HG02840 (cell line): Measurements from ENCODE around the gene AP3D1.
A peak's percentile ranks its signal among the peaks of the same experiment; 100 is the strongest.

Experiments used
- ATAC-seq: cut with Tn5 transposase; IDR thresholded peaks from one replicate; pipeline ENCODE4 v1.9.1; 2021; ENCODE audit warnings: mild to moderate bottlenecking, moderate library complexity, moderate number of reproducible peaks; ENCODE audit not compliant: unreplicated experiment, low FRiP score

AP3D1 gene

GRCh38 chr19:2113439-2114211 lies 37.7 kb downstream of the AP3D1 start:
- ATAC-seq: no peak

- no peak for ATAC-seq
Measured at GRCh38 chr19:2112516-2113320, 38.6 kb downstream of the AP3D1 start.

GRCh38 chr19:2111886-2112285 lies 39.5 kb downstream of the AP3D1 start:
- no peak for ATAC-seq

- ATAC-seq: no peak
Measured at GRCh38 chr19:2111425-2111824, 39.9 kb downstream of the AP3D1 start.

- ATAC-seq: no peak
Measured at GRCh38 chr19:2110822-2111221, 40.5 kb downstream of the AP3D1 start.

- ATAC-seq: no peak
Measured at GRCh38 chr19:2109046-2109864, 42.1 kb downstream of the AP3D1 start.

GRCh38 chr19:2108251-2109016 lies 42.9 kb downstream of the AP3D1 start:
- no peak for ATAC-seq

GRCh38 chr19:2103045-2103707 lies 48.2 kb downstream of the AP3D1 start:
- no peak for ATAC-seq

GRCh38 chr19:2101417-2102335 lies 49.7 kb downstream of the AP3D1 start:
- ATAC-seq: no peak

- ATAC-seq: no peak
Measured at GRCh38 chr19:2100719-2101061, 50.7 kb downstream of the AP3D1 start.

- no peak for ATAC-seq
Measured at GRCh38 chr19:2099937-2100718, 51.2 kb downstream of the AP3D1 start.

- ATAC-seq: no peak
Measured at GRCh38 chr19:2099054-2099501, 52.3 kb downstream of the AP3D1 start.

- no peak for ATAC-seq
Measured at GRCh38 chr19:2097886-2098327, 53.5 kb downstream of the AP3D1 start.

- no peak for ATAC-seq
Measured at GRCh38 chr19:2097203-2097885, 54.0 kb downstream of the AP3D1 start.

- peak; percentile 56 for ATAC-seq
Measured at GRCh38 chr19:2096480-2097202, 54.7 kb downstream of the AP3D1 start, which contains the start of gene IZUMO4. TSS of gene IZUMO4 (plus strand) at chr19:2096915. CDS start at chr19:2096946, 31 bp downstream.

- ATAC-seq: peak; percentile 39
Measured at GRCh38 chr19:2096034-2096479, 55.3 kb downstream of the AP3D1 start, which contains the start of gene MOB3A. TSS of gene MOB3A (minus strand) at chr19:2096326. CDS start at chr19:2078560, 17,766 bp downstream.
